Muscle layer of colon (tissue), 2 donors: ENCODE data around the gene AVL9.
"Not testable (repeated sequence)": the region's sequence is repeated elsewhere in the genome, so short reads cannot be mapped to it uniquely, and the experiment has no call there.

Source experiments
- H3K27ac ChIP-seq: one replicate; pipeline ENCODE4 v1.7.0; 2013; ENCODE audit warnings: low read depth, mild to moderate bottlenecking, low read length, moderate library complexity
- H3K27me3 ChIP-seq, 2 donors: one replicate each; pipeline ENCODE4 v1.7.0; 2013; ENCODE audit warnings: low read length in 2 of 2, mild to moderate bottlenecking in 2 of 2; ENCODE audit not compliant: insufficient read depth in 2 of 2, control insufficient read depth in 1 of 2
- H3K36me3 ChIP-seq: one replicate; pipeline ENCODE4 v1.7.0; 2013; ENCODE audit warnings: mild to moderate bottlenecking, low read length; ENCODE audit not compliant: insufficient read depth
- H3K4me1 ChIP-seq: one replicate; pipeline ENCODE4 v1.7.0; 2013; ENCODE audit warnings: mild to moderate bottlenecking, low read length; ENCODE audit not compliant: insufficient read depth
- H3K4me3 ChIP-seq, 2 donors: one replicate each; pipeline ENCODE4 v1.7.0; 2013; ENCODE audit warnings: low read length in 2 of 2, low read depth in 1 of 2, mild to moderate bottlenecking in 1 of 2, moderate library complexity in 1 of 2
- H3K9ac ChIP-seq: one replicate; pipeline ENCODE4 v1.7.0; 2013; ENCODE audit warnings: low read length
- H3K9me3 ChIP-seq: one replicate; pipeline ENCODE4 v1.7.0; 2013; ENCODE audit warnings: mild to moderate bottlenecking, low read length
- donor health status: abdominal sarcoma.
- donor health status: Adenocarcinoma of cecum.

AVL9 gene

GRCh38 chr7:32631021-32631420, 135.7 kb downstream of the AVL9 start:
- Histone ChIP-seq H3K36me3 (no peaks in the 10 kb centered on the region), H3K27ac (no peak overlapping the region), H3K9ac (no peak overlapping the region), H3K4me1 (no peaks in the 10 kb centered on the region), H3K4me3 (no peak overlapping the region), H3K9me3 (no peaks in the 10 kb centered on the region), H3K27me3 (no peaks in the 10 kb centered on the region)

GRCh38 chr7:32631590-32632497, 136.6 kb downstream of the AVL9 start:
- not testable (repeated sequence) for H3K9me3 ChIP-seq, H3K9ac ChIP-seq, H3K36me3 ChIP-seq, H3K27me3 ChIP-seq, H3K4me3 ChIP-seq, H3K27ac ChIP-seq, H3K4me1 ChIP-seq

- H3K9ac ChIP-seq, H3K36me3 ChIP-seq, H3K27ac ChIP-seq, H3K4me1 ChIP-seq, H3K9me3 ChIP-seq, H3K27me3 ChIP-seq, H3K4me3 ChIP-seq: not testable (repeated sequence)
Observed at GRCh38 chr7:32633446-32633845, 138.2 kb downstream of the AVL9 start.

- not testable (repeated sequence) for H3K27me3 ChIP-seq, H3K9me3 ChIP-seq, H3K4me1 ChIP-seq, H3K36me3 ChIP-seq, H3K4me3 ChIP-seq, H3K9ac ChIP-seq, H3K27ac ChIP-seq
Observed at GRCh38 chr7:32634798-32635393, 139.6 kb downstream of the AVL9 start.

GRCh38 chr7:32636725-32637462, 141.6 kb downstream of the AVL9 start:
- H3K27me3 ChIP-seq, H3K9me3 ChIP-seq: not testable (repeated sequence)

GRCh38 chr7:32637611-32638010, 142.3 kb downstream of the AVL9 start:
- H3K9ac ChIP-seq, H3K36me3 ChIP-seq, H3K4me3 ChIP-seq, H3K9me3 ChIP-seq, H3K27ac ChIP-seq, H3K27me3 ChIP-seq, H3K4me1 ChIP-seq: not testable (repeated sequence)

More at GRCh38 chr7:32636725-32637462, 141.6 kb downstream of the AVL9 start:
- not testable (repeated sequence) for H3K4me1 ChIP-seq, H3K27ac ChIP-seq, H3K9ac ChIP-seq, H3K36me3 ChIP-seq, H3K4me3 ChIP-seq
